GF-D8 (cell line): ENCODE measurements around the gene SLC38A10.

Experiments used
- DNase-seq: peaks from one replicate; lab custom pipeline; 2025; lab: John Stamatoyannopoulos, UW

The SLC38A10 gene

GRCh38 chr17:81241648-81242420 is 53.3 kb downstream of the SLC38A10 start:
- DNase-seq = peak; percentile 3

- DNase-seq = no peak
Measured at GRCh38 chr17:81241203-81241602, 53.9 kb downstream of the SLC38A10 start.

GRCh38 chr17:81240761-81241160 is 54.3 kb downstream of the SLC38A10 start:
- no peak for DNase-seq

- no peak for DNase-seq
Measured at GRCh38 chr17:81239714-81240555, 55.2 kb downstream of the SLC38A10 start.

GRCh38 chr17:81238815-81239713 is 56.0 kb downstream of the SLC38A10 start, which contains the start of the genes NDUFAF8 and TEPSIN:
Gene NDUFAF8 (plus strand): TSS chr17:81239318. CDS start chr17:81239364, 46 bp downstream.
Gene TEPSIN (minus strand): TSS chr17:81239055. CDS start chr17:81239033, 22 bp downstream.
- peak; percentile 98 for DNase-seq

GRCh38 chr17:81238490-81238814 is 56.7 kb downstream of the SLC38A10 start:
- no peak for DNase-seq

GRCh38 chr17:81237591-81238489 is 57.3 kb downstream of the SLC38A10 start:
- no peak for DNase-seq

- DNase-seq = no peak
Measured at GRCh38 chr17:81236784-81237183, 58.3 kb downstream of the SLC38A10 start.

GRCh38 chr17:81235822-81236740 is 59.0 kb downstream of the SLC38A10 start:
- DNase-seq = no peak

GRCh38 chr17:81234940-81235821 is 59.9 kb downstream of the SLC38A10 start:
- no peak for DNase-seq

GRCh38 chr17:81234506-81234855 is 60.6 kb downstream of the SLC38A10 start:
- no peak for DNase-seq

GRCh38 chr17:81233811-81234505 is 61.1 kb downstream of the SLC38A10 start:
- DNase-seq = no peak

GRCh38 chr17:81233316-81233715 is 61.8 kb downstream of the SLC38A10 start:
- DNase-seq = no peak

GRCh38 chr17:81232616-81233241 is 62.4 kb downstream of the SLC38A10 start:
- no peak for DNase-seq

- DNase-seq = no peak
Measured at GRCh38 chr17:81231766-81232581, 63.1 kb downstream of the SLC38A10 start.

GRCh38 chr17:81231121-81231645 is 63.9 kb downstream of the SLC38A10 start:
- no peak for DNase-seq
